GM21825 (cell line): Measurements from ENCODE around the gene NRL.
A peak's percentile ranks its signal among the peaks of the same experiment; 100 is the strongest.

Experiments used
- ATAC-seq: cut with Tn5 transposase; IDR thresholded peaks from one replicate; pipeline ENCODE4 v1.9.1; 2021; ENCODE audit warnings: mild to moderate bottlenecking, moderate library complexity; ENCODE audit not compliant: unreplicated experiment

NRL gene

GRCh38 chr14:24068711-24069410 lies 45.9 kb downstream of the NRL start:
- no peak for ATAC-seq

GRCh38 chr14:24067133-24068082 lies 47.3 kb downstream of the NRL start:
- ATAC-seq, result no peak

GRCh38 chr14:24066496-24067132 lies 48.1 kb downstream of the NRL start:
- ATAC-seq, result no peak

GRCh38 chr14:24065408-24065807 lies 49.3 kb downstream of the NRL start:
- no peak for ATAC-seq

GRCh38 chr14:24064856-24065255 lies 49.9 kb downstream of the NRL start:
- ATAC-seq, result no peak

GRCh38 chr14:24064091-24064795 lies 50.5 kb downstream of the NRL start:
- ATAC-seq, result no peak

GRCh38 chr14:24063263-24063836 lies 51.4 kb downstream of the NRL start:
- no peak for ATAC-seq

GRCh38 chr14:24062216-24062980 lies 52.4 kb downstream of the NRL start:
- ATAC-seq, result no peak

GRCh38 chr14:24060984-24061913 lies 53.5 kb downstream of the NRL start:
- ATAC-seq, result no peak

- no peak for ATAC-seq
These were observed 54.3 kb downstream of the NRL start for GRCh38 chr14:24060443-24060842.

GRCh38 chr14:24059841-24060388 lies 54.8 kb downstream of the NRL start:
- ATAC-seq, result no peak

- ATAC-seq, result no peak
These were observed 55.7 kb downstream of the NRL start for GRCh38 chr14:24058951-24059475.

- ATAC-seq, result peak; percentile 72
These were observed 56.3 kb downstream of the NRL start for GRCh38 chr14:24058260-24058950.

GRCh38 chr14:24057867-24058259 lies 56.9 kb downstream of the NRL start:
- no peak for ATAC-seq

- no peak for ATAC-seq
These were observed 57.5 kb downstream of the NRL start for GRCh38 chr14:24057271-24057670.

GRCh38 chr14:24056800-24057184 lies 58.0 kb downstream of the NRL start:
- no peak for ATAC-seq

- no peak for ATAC-seq
These were observed 58.6 kb downstream of the NRL start for GRCh38 chr14:24055971-24056799.
